Calu3 (cell line): Measurements from ENCODE around the gene PNPLA2. TPM values are rescaled to one million over a fixed set of nuclear protein-coding genes. Genes with fewer than 3 reads are reported as not detected.
A peak's percentile ranks its signal among the peaks of the same experiment; 100 is the strongest.

Source experiments
- BruUV-seq: library from RNA; stranded (reverse); fragments of 400-500 nt; replicated peaks from 2 replicates; lab custom pipeline; 2021; lab: Mats Ljungman, UMichigan
- CTCF ChIA-PET: fragments of 300-600 bp; sonication (Branson Sonifier 250); formaldehyde crosslinking; loops from one replicate; lab custom pipeline; 2022; ENCODE audit warnings: antibody characterized with exemption; lab: Charles Lee
- DNase-seq: peaks from one replicate; pipeline ENCODE4 v3.0.0; 2022
- H3K27ac Mint-ChIP-seq: one replicate; pipeline ENCODE4 v1.8.0; 2022; ENCODE audit warnings: mixed read lengths; ENCODE audit not compliant: unreplicated experiment
- H3K27me3 Mint-ChIP-seq: one replicate; pipeline ENCODE4 v1.8.0; 2022; ENCODE audit warnings: mixed read lengths; ENCODE audit not compliant: unreplicated experiment
- H3K36me3 Mint-ChIP-seq: one replicate; pipeline ENCODE4 v1.8.0; 2022; ENCODE audit warnings: mild to moderate bottlenecking, moderate library complexity, mixed read lengths; ENCODE audit not compliant: insufficient read depth, unreplicated experiment
- H3K4me1 Mint-ChIP-seq: one replicate; pipeline ENCODE4 v1.8.0; 2022; ENCODE audit warnings: mild to moderate bottlenecking, low read depth, mixed read lengths; ENCODE audit not compliant: unreplicated experiment
- H3K4me3 Mint-ChIP-seq: one replicate; pipeline ENCODE4 v1.8.0; 2022; ENCODE audit warnings: mild to moderate bottlenecking, low read depth, moderate library complexity, mixed read lengths; ENCODE audit not compliant: unreplicated experiment
- H3K9me3 Mint-ChIP-seq: one replicate; pipeline ENCODE4 v1.8.0; 2022; ENCODE audit warnings: low read depth, mixed read lengths; ENCODE audit not compliant: unreplicated experiment
- intact Hi-C: fragments of 100-400 bp; cut with micrococcal nuclease; formaldehyde crosslinking; loops from one replicate; pipeline ENCODE4 v1.10.0; 2022; ENCODE audit not compliant: unreplicated experiment
- total RNA-seq: library from RNA; stranded (reverse); gene quantifications from 2 replicates; pipeline ENCODE4 v1.2.3, GENCODE V29; 2022
- TF ChIP-seq, protein P1 (sequence below): fragments of 200-600 bp; IDR thresholded peaks from one replicate; pipeline ENCODE4 v1.8.0; 2022; ENCODE audit warnings: antibody characterized with exemption; ENCODE audit not compliant: unreplicated experiment

PNPLA2 gene
- total RNA-seq, 1 experiment from 2014 or later, result 134 TPM

DNA sequence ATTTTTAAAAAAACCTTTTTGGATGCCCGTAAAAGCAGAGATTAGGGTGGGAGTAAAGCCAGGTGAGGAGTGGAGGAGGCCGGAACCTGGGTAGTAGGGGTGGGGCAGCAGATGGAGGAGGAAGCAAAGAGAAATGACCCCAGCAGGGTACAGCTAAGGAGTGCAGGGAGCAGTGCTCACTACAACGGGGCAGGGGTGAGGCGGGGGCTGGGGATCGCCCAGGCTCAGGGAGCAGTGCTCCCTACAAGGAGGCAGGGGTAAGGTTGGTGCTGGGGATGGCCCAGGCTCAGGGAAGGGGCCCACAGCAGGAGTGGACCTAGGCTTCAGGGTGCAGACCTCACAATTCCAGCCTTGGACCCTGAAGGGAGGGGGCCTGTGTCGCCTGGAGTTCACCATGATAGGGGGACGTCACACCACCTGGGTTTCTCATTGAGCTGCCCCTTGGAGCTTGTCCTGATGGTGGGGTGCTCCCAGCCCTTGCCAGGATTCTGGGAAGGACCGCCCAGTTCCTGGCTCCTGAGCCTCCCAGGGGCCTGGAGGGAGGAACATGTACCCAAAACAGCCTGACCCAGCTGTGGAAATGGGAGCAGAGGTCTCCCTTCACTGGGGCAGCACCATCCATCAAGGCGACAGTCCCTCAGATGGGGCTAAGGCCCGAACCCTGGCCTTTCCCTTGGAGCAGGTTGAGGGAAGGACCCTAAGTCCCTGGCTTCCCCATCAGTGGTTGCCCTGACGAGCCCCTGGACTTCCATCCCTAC, 2.9 kb upstream of the PNPLA2 start:
- Mint-ChIP-seq H3K27me3 (no peaks in the 10 kb centered on the region), H3K4me1 (peaks cover 6% of the 10 kb centered on the region), H3K4me3 (no peak overlapping the region), H3K36me3 (peaks cover 76% of the 10 kb centered on the region), H3K27ac (no peak overlapping the region), H3K9me3 (no peaks in the 10 kb centered on the region)
- CTCF ChIA-PET, result no interaction called here
- intact Hi-C loops, result no loop called here
- TF ChIP-seq, protein P1, sequence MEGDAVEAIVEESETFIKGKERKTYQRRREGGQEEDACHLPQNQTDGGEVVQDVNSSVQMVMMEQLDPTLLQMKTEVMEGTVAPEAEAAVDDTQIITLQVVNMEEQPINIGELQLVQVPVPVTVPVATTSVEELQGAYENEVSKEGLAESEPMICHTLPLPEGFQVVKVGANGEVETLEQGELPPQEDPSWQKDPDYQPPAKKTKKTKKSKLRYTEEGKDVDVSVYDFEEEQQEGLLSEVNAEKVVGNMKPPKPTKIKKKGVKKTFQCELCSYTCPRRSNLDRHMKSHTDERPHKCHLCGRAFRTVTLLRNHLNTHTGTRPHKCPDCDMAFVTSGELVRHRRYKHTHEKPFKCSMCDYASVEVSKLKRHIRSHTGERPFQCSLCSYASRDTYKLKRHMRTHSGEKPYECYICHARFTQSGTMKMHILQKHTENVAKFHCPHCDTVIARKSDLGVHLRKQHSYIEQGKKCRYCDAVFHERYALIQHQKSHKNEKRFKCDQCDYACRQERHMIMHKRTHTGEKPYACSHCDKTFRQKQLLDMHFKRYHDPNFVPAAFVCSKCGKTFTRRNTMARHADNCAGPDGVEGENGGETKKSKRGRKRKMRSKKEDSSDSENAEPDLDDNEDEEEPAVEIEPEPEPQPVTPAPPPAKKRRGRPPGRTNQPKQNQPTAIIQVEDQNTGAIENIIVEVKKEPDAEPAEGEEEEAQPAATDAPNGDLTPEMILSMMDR, result no peak
- no peak for DNase-seq
- no TSS peak for BruUV-seq

DNA sequence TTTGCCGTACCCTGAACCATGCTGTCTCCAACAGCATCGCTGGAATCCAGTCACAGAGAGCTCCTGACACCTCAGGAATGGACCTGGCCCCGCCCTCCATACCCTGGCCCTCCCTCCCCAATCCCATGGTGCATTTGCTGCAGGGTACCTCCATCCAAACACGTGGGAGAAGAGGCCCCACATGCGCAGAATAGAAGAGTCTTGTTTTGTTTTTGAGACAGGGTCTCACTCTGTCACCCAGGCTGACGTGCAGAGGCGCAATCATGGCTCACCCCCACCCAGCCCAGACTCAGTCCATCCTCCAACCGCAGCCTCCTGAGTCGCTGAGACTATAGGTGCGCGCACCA, 2.3 kb upstream of the PNPLA2 start:
- intact Hi-C loops, result no loop called here
- BruUV-seq, result no TSS peak
- no peak for DNase-seq
- H3K36me3 Mint-ChIP-seq, result peaks cover 76% of the 10 kb centered on the region
- H3K4me3 Mint-ChIP-seq, result no peak overlapping the region
- peaks cover under 1% of the 10 kb centered on the region for H3K4me1 Mint-ChIP-seq
- H3K27ac Mint-ChIP-seq, result no peak overlapping the region
- H3K9me3 Mint-ChIP-seq, result no peaks in the 10 kb centered on the region
- no peaks in the 10 kb centered on the region for H3K27me3 Mint-ChIP-seq
- CTCF ChIA-PET, result no interaction called here
- TF ChIP-seq, protein P1, result no peak

DNA sequence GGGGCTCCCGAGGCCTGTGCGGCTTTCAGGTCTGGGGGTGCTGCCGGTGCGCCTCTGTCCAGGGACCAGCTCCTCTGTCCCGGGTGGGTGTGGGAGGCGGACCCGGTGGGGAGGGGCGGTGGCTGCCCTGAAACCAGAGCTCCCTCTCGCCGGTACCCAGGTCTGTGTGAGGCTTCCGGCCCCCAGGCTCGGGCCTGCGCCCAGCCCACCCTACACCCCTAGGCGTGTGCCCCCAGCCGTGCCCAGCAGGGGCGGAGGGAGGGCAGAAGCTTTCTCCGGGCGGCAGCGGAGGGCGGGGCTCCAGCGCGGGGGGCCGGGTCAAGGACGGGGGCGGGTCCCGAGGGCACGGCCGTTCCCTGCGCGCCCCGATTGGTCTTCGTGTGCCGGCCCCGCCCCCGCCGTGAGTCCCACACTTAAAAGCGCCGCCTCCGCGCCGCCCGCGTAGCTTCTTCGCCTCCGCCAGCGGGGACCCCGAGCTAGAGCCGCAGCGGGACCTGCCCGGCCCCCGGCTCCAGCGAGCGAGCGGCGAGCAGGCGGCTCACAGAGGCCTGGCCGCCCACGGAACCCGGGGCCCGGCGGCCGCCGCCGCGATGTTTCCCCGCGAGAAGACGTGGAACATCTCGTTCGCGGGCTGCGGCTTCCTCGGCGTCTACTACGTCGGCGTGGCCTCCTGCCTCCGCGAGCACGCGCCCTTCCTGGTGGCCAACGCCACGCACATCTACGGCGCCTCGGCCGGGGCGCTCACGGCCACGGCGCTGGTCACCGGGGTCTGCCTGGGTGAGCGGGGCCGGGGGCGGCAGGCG, 616 bp downstream of the PNPLA2 start:
- H3K9me3 Mint-ChIP-seq, result no peaks in the 10 kb centered on the region
- peaks cover 76% of the 10 kb centered on the region for H3K36me3 Mint-ChIP-seq
- BruUV-seq, result no TSS peak
- intact Hi-C loops, result no loop called here
- no peaks in the 10 kb centered on the region for H3K27me3 Mint-ChIP-seq
- peak overlapping the region; percentile 77 for H3K4me3 Mint-ChIP-seq
- H3K4me1 Mint-ChIP-seq, result peaks cover 9% of the 10 kb centered on the region
- TF ChIP-seq, protein P1, result no peak
- peak overlapping the region; percentile 88 for H3K27ac Mint-ChIP-seq
- CTCF ChIA-PET, result interaction anchor here (0.6 to 1.7 kb wide), 7 partner anchors 9 to 961 kb away, joined by 3 to 9 read pairs (median 5); partner anchors contain the start of genes RPLP2 and TSPAN4
- DNase-seq, result peak; percentile 93

DNA sequence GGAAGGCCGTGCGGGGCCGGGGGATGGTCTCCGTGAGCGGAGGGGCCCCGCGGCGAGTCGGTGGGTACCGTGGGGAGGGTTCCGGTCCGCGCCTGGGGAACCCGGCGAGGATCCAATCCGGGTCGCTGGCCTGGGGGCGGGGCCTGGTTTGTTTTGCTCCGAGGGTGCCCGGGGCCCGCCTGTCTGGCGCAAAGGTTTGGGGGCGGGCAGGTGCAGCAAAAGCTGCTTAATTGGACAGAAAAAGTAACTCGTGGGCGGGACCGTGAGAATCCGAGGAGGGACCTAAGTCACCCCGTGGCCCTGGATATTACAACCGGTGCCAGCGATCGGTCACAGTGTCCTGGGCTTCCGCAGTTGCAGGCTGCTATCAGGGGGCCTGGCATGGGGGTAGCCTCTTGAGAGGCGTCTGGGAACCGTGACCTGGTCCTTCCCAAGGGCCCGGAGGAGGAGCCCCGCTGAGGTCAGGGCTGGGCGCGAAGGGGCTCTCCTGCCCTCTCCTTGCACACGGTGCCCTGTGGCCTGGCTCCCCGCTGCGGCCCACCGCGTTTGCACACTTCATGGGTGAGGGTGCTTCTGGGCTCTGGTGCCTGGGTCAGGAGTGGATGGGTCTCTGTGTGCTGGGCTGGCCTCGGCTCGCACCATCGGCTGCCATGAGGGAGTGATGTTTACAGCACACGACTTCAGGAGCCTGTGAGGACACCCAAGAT, 1.4 kb downstream of the PNPLA2 start:
- peaks cover 14% of the 10 kb centered on the region for H3K4me1 Mint-ChIP-seq
- intact Hi-C loops, result no loop called here
- DNase-seq, result peak; percentile 93
- peak overlapping the region; percentile 88 for H3K27ac Mint-ChIP-seq
- TSS peak; percentile 47 for BruUV-seq
- CTCF ChIA-PET, result interaction anchor here (0.7 to 1.7 kb wide), 6 partner anchors 9 to 24 kb away, joined by 3 to 9 read pairs (median 5); partner anchors contain the start of genes RPLP2 and TSPAN4
- H3K27me3 Mint-ChIP-seq, result no peaks in the 10 kb centered on the region
- H3K9me3 Mint-ChIP-seq, result no peaks in the 10 kb centered on the region
- TF ChIP-seq, protein P1, result no peak
- peak overlapping the region; percentile 77 for H3K4me3 Mint-ChIP-seq
- peaks cover 76% of the 10 kb centered on the region for H3K36me3 Mint-ChIP-seq
